ENCODE data around the gene LPCAT1.

- TF ChIP-seq CTCF (IDR thresholded peaks at IDR 0.05) (no peak), POLR2A (IDR thresholded peaks at IDR 0.05) (no peak)
Measured at GRCh38 chr5:1472964-1473628, 50.7 kb downstream of the LPCAT1 start.

All from testis (tissue), 2 donors.